Activated naive CD4-positive, alpha-beta T cell treated with anti-CD3 and anti-CD28 coated beads, Interleukin-2, amount 50 U/mL, for 72 hours (primary cell): Measurements from ENCODE around the gene CD53. TPM values are rescaled to one million over a fixed set of nuclear protein-coding genes. Genes with fewer than 3 reads are reported as not detected.
"Not testable (repeated sequence)": the region's sequence is repeated elsewhere in the genome, so short reads cannot be mapped to it uniquely, and the experiment has no call there.

Source experiments
- ATAC-seq, 2 donors: fragments of 150-1000 bp; cut with Tn5 transposase; 2 replicates each; pipeline ENCODE4 v1.10.0; 2021; ENCODE audit warnings: mild to moderate bottlenecking in 2 of 2, moderate library complexity in 2 of 2
- DNase-seq, 2 donors: peaks; one replicate each; pipeline ENCODE4 v3.0.0; 2021 to 2022; ENCODE audit warnings: low spot score in 2 of 2
- H3K27ac Mint-ChIP-seq, 2 donors: one replicate each; pipeline ENCODE4 v1.8.0; 2022; ENCODE audit warnings: mild to moderate bottlenecking in 2 of 2, mixed read lengths in 2 of 2
- H3K36me3 Mint-ChIP-seq, 2 donors: one replicate each; pipeline ENCODE4 v1.8.0; 2022; ENCODE audit warnings: mixed read lengths in 2 of 2
- H3K9me3 Mint-ChIP-seq, 2 donors: one replicate each; pipeline ENCODE4 v1.8.0; 2022; ENCODE audit warnings: mixed read lengths in 2 of 2
- total RNA-seq, 2 donors: library from RNA; stranded (reverse); gene quantifications; one replicate each; pipeline ENCODE4 v1.2.3, GENCODE V29; 2022

CD53 gene, protein sequence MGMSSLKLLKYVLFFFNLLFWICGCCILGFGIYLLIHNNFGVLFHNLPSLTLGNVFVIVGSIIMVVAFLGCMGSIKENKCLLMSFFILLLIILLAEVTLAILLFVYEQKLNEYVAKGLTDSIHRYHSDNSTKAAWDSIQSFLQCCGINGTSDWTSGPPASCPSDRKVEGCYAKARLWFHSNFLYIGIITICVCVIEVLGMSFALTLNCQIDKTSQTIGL
- total RNA-seq = 100 to 1,000 TPM; 277 to 329 TPM

DNA sequence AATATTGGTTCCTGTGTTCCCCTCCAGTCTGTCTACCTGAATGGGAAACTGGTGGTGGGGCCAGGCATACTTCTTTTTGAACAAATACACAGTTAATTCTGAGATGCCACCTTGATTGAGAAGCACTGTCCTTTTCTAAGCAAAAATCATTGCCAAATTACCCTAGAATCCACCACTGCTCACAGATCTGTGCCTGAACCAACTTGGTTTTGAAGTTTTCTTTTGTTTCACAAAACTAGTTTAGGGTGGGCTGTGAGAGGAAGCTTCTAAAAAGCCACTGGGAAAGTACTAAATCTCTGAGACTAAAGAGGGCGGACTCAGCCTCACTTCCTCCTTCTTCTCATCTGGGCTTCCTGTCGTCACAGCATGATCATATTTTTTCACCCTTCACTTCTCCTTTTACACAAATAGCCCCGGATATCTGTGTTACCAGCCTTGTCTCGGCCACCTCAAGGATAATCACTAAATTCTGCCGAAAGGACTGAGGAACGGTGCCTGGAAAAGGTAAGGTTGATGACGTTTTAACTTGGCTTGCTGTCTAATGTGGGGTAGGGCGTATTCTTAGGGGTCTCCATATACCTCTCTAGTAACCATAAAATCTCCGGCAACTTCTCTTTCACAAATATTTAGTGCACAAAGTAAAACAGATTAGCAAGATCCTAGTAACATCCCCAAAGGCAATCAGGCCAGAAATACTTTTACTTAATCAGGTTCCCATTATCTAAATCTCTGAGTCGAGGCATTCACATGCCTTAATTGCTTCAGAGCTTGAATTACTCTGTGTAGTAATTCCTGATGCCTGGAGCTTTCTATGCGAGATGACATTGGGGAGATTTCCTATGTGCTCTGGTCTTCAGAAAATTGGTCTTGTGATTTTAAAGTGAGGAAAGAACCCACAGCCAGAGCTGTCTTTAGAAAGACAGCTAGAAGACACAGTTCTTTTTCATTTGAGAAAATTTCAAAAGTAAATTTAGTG lies at the start of gene CD53:
Gene CD53 (plus strand): TSS at position 404 of the 976 bp plus-strand sequence. CDS start 18,261 bp downstream, outside the sequence.
- H3K36me3 Mint-ChIP-seq = peaks cover 41 to 60% of the 10 kb centered on the region in 2 donors
- peaks cover 5 to 10% of the 10 kb centered on the region in 2 donors for H3K9me3 Mint-ChIP-seq
- ATAC-seq = peak; percentile 16 to 29
- H3K27ac Mint-ChIP-seq = peak within 1 kb of the TSS; percentile 98 to 99
- no peak for DNase-seq

DNA sequence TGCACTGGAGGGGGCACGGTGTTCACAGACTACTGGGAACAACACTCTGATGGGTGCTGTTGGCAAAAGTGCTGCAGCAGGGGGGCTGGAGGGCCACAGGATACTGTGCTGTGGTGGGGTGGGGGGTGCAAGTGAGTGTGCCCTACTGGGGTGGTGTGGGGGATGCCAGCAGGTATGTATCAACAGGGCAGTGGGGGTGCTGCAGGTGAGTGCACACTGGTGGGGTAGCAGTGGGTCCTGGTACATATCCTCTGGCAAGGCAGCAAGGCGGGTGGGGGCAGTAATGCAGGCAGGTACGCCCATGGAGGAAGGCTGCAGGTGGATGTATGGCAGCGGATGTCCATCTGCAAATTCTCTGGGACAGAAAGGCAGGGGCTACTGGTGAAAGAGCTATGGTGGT lies 48.8 kb upstream of the CD53 start:
- Mint-ChIP-seq H3K27ac (no peak overlapping the region), H3K9me3 (peaks cover 0 to 3% of the 10 kb centered on the region in 2 donors), H3K36me3 (no peaks in the 10 kb centered on the region)
- ATAC-seq (no peak), DNase-seq (no peak)

DNA sequence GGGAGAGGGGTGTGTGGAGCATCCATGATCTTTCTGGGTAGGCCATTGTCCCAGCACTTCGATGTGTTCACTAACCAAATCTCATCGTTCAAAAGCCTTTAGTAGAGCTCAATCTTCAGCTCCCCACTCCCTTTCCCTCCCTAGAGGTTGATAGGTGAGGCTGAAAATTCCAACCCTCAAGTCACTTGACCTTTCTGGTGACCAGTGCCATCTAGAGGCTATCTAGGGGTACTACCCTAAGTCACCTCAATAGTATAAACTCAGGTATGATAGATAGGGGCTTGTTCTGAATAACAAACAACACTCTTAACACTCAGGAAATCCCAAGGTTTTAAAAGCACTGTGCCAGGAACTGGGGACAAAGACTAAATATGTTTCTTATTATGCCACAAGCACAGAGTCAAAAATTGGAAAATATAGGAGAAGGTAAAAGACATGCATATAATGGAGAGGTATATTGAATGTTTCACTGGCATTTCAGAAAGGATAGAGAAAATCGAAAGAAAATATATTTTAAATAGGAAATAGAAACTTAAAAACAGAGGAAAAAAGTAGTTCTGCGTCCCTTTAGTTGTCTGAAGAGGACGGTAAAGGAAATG lies 42.9 kb upstream of the CD53 start:
- peak in 1 of 2 donors; percentile 19 for DNase-seq
- Mint-ChIP-seq H3K27ac (peak overlapping the region in 1 of 2 donors; percentile 28), H3K9me3 (no peaks in the 10 kb centered on the region), H3K36me3 (no peaks in the 10 kb centered on the region)
- peak; percentile 73 to 83 for ATAC-seq

DNA sequence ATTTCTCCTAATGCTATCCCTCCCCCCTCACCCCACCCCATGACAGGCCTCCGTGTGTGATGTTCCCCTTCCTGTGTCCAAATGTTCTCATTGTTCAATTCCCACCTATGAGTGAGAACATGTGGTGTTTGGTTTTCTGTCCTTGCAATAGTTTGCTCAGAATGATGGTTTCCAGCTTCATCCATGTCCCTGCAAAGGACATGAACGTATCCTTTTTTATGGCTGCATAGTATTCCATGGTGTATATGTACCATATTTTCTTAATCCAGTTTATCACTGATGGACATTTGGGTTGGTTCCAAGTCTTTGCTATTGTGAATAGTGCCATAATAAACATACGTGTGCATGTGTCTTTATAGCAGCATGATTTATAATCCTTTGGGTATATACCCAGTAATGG lies 39.2 kb upstream of the CD53 start:
- not testable (repeated sequence) for H3K36me3 Mint-ChIP-seq, H3K27ac Mint-ChIP-seq, ATAC-seq, H3K9me3 Mint-ChIP-seq, DNase-seq

DNA sequence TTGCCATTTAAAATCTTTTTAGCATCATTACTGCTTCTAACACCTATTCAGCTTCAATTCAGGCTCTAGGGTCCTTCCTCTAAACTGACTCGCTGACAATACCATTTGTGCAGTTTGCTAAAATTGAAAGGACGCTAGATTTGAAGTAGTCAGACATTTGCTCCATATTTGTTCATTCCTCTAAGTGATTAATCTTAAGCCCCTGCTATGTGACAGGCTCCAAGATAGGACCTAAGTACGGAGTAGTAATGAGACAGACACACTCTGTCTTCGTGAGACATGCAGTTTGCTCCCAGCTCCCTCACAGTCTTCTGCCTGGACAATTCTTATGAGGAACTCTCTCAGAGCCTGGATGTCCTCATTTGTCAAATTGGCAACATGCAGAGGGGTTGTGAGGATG lies 26.1 kb upstream of the CD53 start:
- no peak overlapping the region for H3K27ac Mint-ChIP-seq
- ATAC-seq (no peak), DNase-seq (no peak)
- no peaks in the 10 kb centered on the region for H3K9me3 Mint-ChIP-seq
- H3K36me3 Mint-ChIP-seq = no peaks in the 10 kb centered on the region

DNA sequence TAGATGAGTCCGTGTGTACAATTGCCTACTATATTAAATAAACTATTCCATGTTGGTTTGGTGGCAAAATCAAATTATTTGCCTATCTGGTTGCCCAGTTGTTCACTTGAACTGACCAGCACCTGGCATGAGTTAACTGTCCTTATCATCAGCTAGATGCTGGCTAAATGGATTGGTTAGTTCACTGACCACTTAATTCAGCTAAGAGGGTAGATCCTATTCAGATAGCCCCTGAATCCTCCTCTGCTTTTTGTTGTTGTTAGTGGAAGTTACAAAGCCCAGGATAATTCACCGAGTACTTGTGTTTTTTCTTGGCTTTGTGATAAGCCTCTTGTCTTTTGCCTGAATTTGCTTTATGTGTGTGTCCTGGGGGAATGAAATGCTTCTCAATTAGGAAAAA lies 22.8 kb upstream of the CD53 start:
- Mint-ChIP-seq H3K9me3 (no peaks in the 10 kb centered on the region), H3K36me3 (peaks cover 0 to 6% of the 10 kb centered on the region in 2 donors), H3K27ac (no peak overlapping the region)
- DNase-seq (no peak), ATAC-seq (no peak)

DNA sequence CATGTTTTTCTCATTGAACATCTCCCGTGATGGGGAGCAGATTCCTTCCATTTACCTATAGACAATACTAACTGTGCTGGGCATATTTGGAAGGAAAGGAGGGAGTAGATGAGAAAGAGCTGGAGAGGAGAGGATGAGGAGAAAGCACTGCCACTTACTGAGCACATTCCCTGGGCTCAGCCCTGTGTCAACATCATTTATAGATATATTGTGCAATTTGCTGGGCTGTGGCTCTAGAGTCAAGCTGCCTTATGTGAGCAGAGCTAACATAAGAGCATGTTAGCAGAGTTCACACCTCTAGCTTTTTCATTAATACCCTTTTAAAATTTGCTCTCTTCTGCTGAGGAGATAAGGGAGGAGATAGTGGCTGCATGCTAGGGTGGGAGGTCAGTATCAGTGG lies 22.3 kb upstream of the CD53 start:
- Mint-ChIP-seq H3K27ac (no peak overlapping the region), H3K36me3 (peaks cover 0 to 6% of the 10 kb centered on the region in 2 donors), H3K9me3 (no peaks in the 10 kb centered on the region)
- DNase-seq = no peak
- no peak for ATAC-seq

DNA sequence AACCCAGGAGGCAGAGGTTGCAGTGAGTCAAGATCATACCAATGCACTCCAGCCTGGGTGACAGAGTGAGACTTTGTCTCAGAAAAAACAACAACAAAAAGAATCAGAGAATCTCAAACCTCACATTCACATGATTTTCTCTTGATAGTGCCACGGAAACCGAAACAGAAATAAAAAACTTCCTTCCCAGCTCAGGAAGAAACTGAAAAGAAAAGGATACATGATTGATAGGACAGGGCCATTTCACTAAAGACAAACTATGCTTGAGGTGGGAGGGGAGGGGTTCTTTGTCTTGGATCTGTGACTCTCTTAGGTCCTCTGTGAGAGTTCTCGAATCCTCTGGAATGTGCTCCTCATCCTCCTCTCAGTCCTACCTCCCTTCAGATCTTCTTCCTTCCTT lies 19.8 kb upstream of the CD53 start:
- Mint-ChIP-seq H3K36me3 (peaks cover 0 to 6% of the 10 kb centered on the region in 2 donors), H3K9me3 (no peaks in the 10 kb centered on the region), H3K27ac (no peak overlapping the region)
- no peak for ATAC-seq
- DNase-seq = no peak

DNA sequence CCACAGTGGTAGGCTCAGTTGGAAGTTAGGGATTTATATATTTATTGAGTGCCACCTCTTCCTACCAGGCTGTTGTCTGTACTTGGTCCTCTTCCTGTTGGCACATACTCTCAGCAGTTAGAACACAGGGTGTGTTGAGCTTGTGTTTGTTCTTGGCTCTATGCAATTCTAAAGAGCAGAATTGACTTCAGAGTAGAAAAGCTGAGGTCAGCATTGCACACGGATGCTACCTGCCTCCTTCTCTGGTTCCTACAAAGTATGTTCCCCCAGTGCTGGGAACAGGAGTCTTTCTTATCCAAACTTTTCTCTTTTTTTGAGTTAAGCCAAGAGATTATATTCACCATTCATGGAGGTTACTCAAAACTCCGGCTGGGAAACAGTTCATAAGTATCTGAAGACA lies 16.5 kb upstream of the CD53 start:
- Mint-ChIP-seq H3K36me3 (peaks cover 0 to 6% of the 10 kb centered on the region in 2 donors), H3K27ac (no peak overlapping the region), H3K9me3 (peaks cover 0 to 3% of the 10 kb centered on the region in 2 donors)
- ATAC-seq (no peak), DNase-seq (no peak)

DNA sequence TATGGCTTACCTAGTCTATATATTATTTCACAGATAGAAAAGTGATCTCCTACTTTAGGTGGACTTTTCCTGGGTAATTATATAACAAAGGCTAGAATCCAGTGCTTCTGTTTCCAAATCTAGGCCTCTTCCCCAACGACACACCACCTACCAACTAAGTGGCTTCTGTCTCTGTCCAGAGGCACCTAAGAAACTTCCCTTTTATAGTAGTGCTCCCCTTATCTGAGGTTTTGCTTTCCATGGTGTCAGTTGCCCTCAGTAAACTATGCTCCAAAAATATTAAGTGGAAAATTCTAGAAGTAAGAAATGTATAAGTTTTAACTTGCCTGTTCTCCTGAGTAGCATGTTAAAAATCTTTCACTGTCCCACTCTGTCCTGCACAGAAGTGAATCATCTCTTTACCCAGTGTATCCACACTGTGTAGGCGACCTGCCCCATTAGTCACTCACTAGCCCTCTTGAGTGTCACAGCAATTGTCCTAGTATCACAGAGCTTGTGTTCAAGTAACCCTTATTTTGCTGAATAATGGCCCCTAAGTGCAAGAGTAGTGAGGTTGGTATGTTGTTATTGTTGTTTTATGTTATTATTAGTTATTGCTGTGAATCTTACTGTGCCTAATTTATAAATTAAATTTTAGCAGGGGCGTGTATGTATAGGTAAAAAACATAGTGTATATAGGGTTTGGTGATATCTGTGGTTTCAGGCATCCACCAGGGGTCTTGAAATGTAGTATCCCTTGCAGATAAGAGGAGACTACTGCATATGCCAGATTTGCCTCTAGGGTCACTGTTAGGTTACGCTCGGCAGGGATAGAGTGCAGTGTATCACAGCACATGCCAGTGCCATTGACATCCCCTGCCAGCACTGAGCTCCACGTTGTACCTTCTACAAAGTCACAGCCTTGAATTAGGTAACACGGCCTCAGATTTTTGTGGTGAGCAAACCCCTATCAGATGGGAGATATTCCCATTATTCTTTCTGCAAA lies 14.7 kb upstream of the CD53 start:
- ATAC-seq (peak; percentile 72 to 82), DNase-seq (no peak)
- peaks cover 0 to 12% of the 10 kb centered on the region in 2 donors for H3K9me3 Mint-ChIP-seq
- peaks cover 6 to 16% of the 10 kb centered on the region in 2 donors for H3K36me3 Mint-ChIP-seq
- no peak overlapping the region for H3K27ac Mint-ChIP-seq

DNA sequence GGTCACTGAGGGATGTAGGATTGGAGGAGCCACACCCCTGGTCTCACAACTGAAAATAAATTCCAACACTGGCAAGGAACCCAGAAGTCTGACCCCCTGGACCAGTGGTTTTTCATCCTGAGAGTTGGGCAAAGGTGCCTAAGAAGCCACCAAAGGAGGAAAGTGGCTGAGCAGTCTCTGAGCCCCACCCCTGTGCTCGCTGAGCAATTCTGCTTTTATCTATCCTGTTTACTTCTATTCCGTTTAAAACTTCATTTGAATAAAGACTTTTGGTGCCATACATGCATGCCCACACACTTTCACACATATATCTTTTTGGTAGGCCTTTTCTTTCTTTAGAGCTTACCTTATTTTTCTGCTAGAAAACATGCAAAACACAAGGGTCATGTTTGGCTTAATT lies 13.9 kb upstream of the CD53 start:
- DNase-seq = no peak
- Mint-ChIP-seq H3K36me3 (peaks cover 7 to 20% of the 10 kb centered on the region in 2 donors), H3K9me3 (peaks cover 0 to 12% of the 10 kb centered on the region in 2 donors), H3K27ac (no peak overlapping the region)
- ATAC-seq = no peak

DNA sequence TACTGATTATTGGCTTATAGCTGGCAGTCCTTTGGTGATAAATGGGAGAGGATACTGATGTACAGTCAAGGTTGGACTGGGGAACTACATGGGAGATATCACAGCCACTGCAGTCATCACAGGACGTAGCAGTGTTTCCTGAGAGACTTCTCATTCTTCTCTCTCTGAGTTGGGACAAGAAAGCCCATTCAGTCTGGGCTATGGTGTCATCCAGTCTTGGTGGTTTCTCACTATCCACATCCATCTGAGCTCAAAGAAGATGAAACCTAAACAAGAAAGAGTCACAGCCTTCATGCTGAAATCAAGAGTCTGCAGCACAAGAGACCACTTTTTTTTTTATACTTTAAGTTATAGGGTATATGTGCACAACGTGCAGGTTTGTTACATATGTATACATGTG lies 12.8 kb upstream of the CD53 start:
- Mint-ChIP-seq H3K36me3 (peaks cover 12 to 31% of the 10 kb centered on the region in 2 donors), H3K27ac (peak overlapping the region in 1 of 2 donors; percentile 10), H3K9me3 (peaks cover 7 to 23% of the 10 kb centered on the region in 2 donors)
- DNase-seq = no peak
- ATAC-seq = peak; percentile 89 to 96

DNA sequence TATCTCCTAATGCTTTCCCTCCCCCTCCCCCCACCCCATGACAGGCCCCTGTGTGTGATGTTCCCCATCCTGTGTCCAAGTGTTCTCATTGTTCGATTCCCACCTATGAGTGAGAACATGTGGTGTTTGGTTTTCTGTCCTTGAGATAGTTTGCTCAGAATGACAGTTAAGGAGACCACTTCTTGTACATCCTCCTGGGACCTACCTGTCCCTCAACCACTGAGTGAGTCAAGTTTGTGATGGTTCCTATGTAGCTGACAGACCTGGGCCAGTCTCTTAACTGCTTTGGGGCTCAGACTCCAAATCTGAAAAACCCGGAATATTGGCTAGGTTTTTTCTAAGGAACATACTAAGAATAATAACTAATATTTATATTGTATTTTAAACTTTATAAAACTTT lies 12.3 kb upstream of the CD53 start:
- H3K27ac Mint-ChIP-seq, DNase-seq: not testable (repeated sequence)
- H3K9me3 Mint-ChIP-seq = peaks cover 11 to 27% of the 10 kb centered on the region in 2 donors
- ATAC-seq = peak; percentile 37 to 48
- H3K36me3 Mint-ChIP-seq = peaks cover 16 to 36% of the 10 kb centered on the region in 2 donors

DNA sequence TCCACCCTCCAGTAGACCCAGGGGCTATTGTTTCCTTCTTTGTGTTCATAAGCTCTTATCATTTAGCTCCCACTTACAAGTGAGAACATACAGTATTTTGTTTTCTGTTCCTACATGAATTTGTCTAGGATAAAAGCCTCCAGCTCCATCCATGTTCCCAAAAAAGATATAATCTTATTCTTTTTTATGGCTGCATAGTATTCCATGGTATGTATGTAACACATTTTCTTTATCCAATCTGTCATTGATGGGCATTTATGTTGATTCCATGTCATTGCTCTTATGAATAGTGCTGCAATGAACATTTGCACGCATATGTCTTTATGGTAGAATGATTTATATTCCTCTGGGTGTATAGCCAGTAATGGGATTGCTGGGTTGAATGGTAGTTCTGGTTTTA lies 11.0 kb upstream of the CD53 start:
- Mint-ChIP-seq H3K9me3 (peaks cover 18 to 40% of the 10 kb centered on the region in 2 donors), H3K36me3 (peaks cover 29 to 49% of the 10 kb centered on the region in 2 donors)
- not testable (repeated sequence) for H3K27ac Mint-ChIP-seq, ATAC-seq, DNase-seq

DNA sequence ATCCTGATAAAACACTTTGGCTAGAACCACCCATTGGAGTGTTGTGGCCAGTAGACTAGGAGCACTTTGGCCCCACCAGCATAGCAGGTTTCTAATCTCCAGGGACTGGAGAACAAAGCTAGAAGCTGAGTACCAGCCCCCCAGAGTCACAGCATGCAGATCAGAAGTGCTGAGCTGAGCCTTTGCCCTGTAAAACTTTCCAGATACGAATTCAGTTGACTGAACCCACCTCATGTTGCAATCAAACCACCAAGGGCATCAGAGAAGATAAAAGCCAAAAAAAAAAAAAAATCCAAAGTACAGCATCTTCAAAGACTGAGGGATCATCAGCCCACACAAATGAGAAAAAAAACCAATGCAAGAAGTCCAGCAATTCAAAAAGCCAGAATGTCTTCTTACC lies 8.7 kb upstream of the CD53 start:
- peaks cover 29 to 67% of the 10 kb centered on the region in 2 donors for H3K36me3 Mint-ChIP-seq
- H3K27ac Mint-ChIP-seq = no peak overlapping the region
- DNase-seq = no peak
- no peak for ATAC-seq
- H3K9me3 Mint-ChIP-seq = peaks cover 18 to 54% of the 10 kb centered on the region in 2 donors
